Lower leg skin (tissue), 3 donors: ENCODE data around the gene ZNF621.

Experiments
- CTCF ChIP-seq, 3 donors: fragments of 450-650 bp; IDR thresholded peaks; one replicate each; pipeline ENCODE4 v1.5.1; 2016; ENCODE audit warnings: antibody characterized with exemption in 3 of 3, mild to moderate bottlenecking in 3 of 3, moderate library complexity in 2 of 3
- POLR2A ChIP-seq, 2 donors: fragments of 450-650 bp; IDR thresholded peaks; one replicate each; pipeline ENCODE4 v1.6.1; 2016 to 2017; ENCODE audit warnings: antibody characterized with exemption in 2 of 2, mild to moderate bottlenecking in 1 of 2, moderate library complexity in 1 of 2

GRCh38 chr3:40518067-40518466, 6.7 kb upstream of the ZNF621 start:
- TF ChIP-seq CTCF (IDR thresholded peaks at IDR 0.05) (no peak), POLR2A (IDR thresholded peaks at IDR 0.05) (no peak)
